GM19395 (cell line): ENCODE results near the gene ZNF14.
"Not testable (repeated sequence)": the region's sequence is repeated elsewhere in the genome, so short reads cannot be mapped to it uniquely, and the experiment has no call there.

Experiments used
- ATAC-seq: cut with Tn5 transposase; IDR thresholded peaks from one replicate; pipeline ENCODE4 v1.9.1; 2021; ENCODE audit warnings: mild to moderate bottlenecking, moderate library complexity; ENCODE audit not compliant: unreplicated experiment

Gene ZNF14

GRCh38 chr19:19747357-19748220, 14.7 kb upstream of the ZNF14 start:
- no peak for ATAC-seq

GRCh38 chr19:19746286-19747213, 13.6 kb upstream of the ZNF14 start:
- no peak for ATAC-seq

DNA sequence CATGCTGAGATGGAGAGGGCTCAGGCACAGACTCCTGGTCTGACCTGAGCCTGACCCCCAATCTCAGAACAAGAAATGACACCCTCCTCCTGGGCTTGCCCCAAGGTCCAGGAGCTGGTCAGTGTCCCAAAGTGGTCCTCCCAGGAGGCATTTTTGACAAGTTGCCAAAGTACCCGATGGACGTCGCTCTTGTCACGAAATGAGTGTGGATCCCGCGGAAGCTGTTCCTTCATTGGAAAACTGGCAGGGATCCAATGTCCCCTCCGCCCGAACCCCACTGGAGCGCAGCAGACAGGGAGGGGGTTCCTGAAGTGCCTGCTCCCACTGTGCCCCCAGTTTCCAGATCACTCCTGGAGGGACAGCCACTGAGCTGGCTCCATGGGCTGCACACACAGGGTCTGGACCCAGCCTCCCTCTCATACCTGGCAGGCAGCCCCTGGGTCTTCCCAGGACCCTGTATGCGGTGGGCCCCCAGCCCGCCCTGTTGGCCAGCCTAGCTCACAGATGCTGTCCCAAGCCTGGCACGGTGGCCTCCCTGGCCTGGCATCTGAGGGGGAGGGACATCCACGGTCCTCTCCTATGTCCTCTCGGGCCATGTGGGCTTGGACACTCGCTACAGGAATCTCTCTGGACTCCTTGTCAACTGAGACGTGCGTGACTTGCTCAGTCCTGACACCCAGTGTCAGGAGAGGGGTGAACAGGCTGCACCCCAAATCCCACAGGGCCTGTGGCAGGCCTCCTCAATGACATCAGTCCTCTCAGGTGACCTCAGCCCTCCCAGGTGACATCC, 12.8 kb upstream of the ZNF14 start:
- no peak for ATAC-seq

- ATAC-seq: no peak
Observed at GRCh38 chr19:19744641-19745040, 11.7 kb upstream of the ZNF14 start.

DNA sequence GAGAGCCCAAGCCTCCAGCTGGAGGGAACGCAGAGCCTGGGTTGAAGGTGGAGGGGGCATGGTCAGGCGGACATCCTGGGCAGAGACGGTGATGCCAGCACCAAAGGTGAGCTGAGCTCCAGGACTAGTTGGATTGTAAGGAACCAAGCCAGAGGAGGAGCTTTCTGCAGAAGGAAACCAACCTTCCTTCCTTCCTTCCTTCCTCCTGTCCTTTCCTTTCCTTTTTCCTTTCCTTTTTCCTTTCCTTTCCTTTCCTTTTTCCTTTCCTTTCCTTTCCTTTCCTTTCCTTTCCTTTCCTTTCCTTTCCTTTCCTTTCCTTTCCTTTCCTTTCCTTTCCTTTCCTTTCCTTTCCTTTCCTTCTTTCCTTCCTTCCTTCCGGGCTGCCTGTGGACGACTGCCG, 11.0 kb upstream of the ZNF14 start:
- ATAC-seq: not testable (repeated sequence)

- ATAC-seq: no peak
Observed at GRCh38 chr19:19743176-19743575, 10.3 kb upstream of the ZNF14 start.

- no peak for ATAC-seq
Observed at GRCh38 chr19:19742773-19743172, 9.9 kb upstream of the ZNF14 start.

- no peak for ATAC-seq
Observed at GRCh38 chr19:19741184-19741583, 8.3 kb upstream of the ZNF14 start.

GRCh38 chr19:19740755-19741154, 7.8 kb upstream of the ZNF14 start:
- no peak for ATAC-seq

DNA sequence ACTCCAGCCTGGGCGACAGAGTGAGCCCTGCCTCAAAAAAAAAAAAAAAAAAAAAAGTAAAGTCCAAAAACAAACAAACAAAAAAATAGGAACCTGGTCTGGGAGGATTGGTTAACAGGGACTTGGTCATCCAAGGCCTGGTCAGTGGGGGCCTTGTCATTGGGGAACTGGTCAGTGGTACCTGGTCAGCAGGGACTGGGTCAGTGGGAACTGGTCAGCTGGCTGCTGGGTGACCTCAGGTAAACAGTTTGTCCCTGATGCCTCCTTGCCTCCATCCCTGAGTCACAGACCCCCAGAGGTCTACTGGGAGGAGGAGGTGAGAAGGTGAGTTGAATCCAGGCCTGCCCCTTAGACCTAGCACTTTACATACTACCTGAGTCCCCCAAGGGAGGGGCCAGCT, 5.7 kb upstream of the ZNF14 start:
- no peak for ATAC-seq

DNA sequence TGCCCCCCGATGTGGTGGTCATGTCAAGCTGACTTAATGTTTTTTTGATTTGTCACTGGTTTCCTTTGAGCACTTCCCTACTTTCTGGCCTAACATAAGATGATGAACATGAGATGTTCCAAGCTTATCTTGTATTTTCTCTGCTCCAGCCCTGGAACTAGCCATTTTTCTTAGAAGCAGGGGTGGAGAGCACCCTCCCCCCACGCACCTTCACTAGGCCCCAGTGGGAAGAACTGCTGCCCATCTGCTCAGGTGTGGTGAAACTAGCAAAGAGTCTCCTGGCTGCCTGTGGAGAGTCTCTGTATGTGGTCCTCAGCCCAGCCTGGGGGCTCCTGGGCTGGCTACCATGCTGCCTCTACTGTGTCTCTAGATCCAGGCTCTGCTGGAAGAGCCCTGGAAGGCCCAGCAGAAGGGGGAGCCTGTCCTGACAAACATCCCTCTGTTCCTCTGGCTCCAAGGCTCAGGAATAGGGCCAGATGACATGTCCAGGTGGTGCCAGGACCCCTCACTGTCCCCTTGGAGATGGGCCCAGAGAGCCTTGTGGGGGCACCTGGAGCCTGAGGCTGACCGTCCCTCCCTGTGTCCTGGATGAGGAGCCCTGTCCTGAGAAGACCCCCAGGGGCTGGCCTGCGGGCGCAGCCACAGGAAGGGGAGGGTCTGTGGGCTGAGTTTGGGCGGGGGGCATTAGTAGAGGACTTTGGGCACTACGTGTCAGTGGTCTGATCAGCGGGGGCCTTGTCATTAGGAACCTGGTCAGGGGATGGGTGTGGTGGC, 4.8 kb upstream of the ZNF14 start:
- ATAC-seq: no peak

DNA sequence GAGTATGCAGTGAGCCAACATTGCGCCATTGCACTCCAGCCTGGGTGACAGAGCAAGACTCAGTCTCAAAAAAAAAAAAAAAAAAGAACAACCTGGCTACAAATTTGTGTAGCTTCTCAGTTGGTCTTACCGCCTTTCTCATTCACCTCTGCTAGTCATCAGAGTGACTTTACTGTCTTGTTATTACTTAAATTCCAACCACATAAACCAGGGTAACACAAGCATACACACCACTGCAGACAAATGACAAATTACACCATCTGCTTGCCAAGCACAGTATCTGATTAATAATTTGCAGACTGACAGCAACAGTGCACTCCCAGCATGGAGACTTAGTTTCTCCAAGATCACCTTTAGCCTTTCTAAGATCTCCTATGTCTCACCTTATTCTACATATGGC, 11.0 kb downstream of the ZNF14 start:
- no peak for ATAC-seq

DNA sequence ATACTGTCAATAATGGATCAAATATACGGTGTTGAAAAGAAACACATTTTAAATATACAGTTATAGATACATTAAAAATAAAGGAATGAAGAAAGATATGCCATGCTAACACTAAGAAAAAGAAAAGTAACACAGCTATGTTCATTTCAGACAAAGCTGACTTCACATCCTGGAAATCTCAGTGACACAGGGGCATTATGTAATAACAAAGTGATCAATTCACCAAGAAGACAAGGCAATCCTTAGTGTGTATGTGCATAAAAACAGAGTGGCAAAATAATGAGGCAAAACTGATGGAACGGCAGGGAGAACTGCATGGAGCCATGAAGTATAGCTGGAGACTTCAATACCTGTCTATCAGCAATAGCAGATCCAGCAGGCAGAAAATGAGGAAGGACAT, 13.1 kb downstream of the ZNF14 start:
- ATAC-seq: no peak

- no peak for ATAC-seq
Observed at GRCh38 chr19:19711934-19712828, 20.7 kb downstream of the ZNF14 start.

- ATAC-seq: no peak
Observed at GRCh38 chr19:19711306-19711933, 21.5 kb downstream of the ZNF14 start.

GRCh38 chr19:19710506-19710905, 22.4 kb downstream of the ZNF14 start:
- ATAC-seq: no peak

GRCh38 chr19:19704836-19705235, 28.1 kb downstream of the ZNF14 start:
- no peak for ATAC-seq

- not testable (repeated sequence) for ATAC-seq
Observed at GRCh38 chr19:19700493-19700892, 32.4 kb downstream of the ZNF14 start.

- ATAC-seq: no peak
Observed at GRCh38 chr19:19697589-19697988, 35.3 kb downstream of the ZNF14 start.
